Measurements from ENCODE around the gene DNPH1.

Gene DNPH1

DNA sequence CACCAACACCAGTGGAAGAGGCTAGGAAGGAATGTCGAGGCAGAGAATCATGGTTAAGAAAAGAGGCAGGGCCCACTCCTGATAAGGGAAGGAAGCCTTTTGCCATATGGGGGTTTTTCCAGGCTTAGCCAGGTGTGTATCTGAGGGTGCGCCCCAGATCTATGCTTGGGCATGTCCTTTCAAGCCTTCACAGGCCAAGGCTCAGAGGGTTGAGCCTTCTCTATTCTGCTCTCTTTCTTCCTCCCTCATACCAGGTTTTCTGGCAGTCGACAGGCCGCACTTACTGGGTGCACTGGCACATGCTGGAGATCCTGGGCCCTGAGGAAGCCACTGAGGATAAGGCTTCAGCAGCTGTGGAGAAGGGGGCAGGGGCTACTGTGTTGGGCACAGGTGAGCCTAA, 42.6 kb downstream of the DNPH1 start:
- DNase-seq: peak in 1 of 2 donors; percentile 7
- no peak overlapping the region for H3K27ac ChIP-seq
- intact Hi-C loops (cut with DNase I; ENCODE audit: low total_unique reads): no loop called here

DNA sequence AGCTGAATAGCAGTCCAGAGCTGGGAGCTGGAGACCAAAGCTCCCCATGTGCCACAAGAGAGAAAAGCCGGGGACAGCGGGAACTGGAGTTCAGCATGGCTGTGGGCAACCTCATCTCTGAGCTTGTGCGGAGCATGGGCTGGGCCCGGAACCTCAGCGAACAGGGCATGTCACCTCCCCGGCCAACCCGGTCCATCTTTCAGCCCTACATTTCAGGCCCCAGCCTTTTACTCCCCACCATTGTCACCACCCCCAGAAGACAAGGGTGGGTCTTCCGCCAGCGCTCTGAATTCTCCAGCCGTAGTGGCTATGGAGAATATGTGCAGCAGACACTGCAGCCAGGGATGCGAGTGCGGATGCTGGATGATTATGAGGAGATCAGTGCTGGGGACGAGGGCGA, 43.3 kb downstream of the DNPH1 start:
- no peak overlapping the region for H3K27ac ChIP-seq
- no peak overlapping the region for H3K4me3 ChIP-seq
- H3K4me1 ChIP-seq: peaks cover 0 to 23% (median 13%) of the 10 kb centered on the region in 4 donors
- no peaks in the 10 kb centered on the region for H3K9me3 ChIP-seq
- DNase-seq: peak in 1 of 2 donors; percentile 59
- H3K36me3 ChIP-seq: peaks cover 0 to 52% (median 37%) of the 10 kb centered on the region in 3 donors
- H3K27me3 ChIP-seq: no peaks in the 10 kb centered on the region
- intact Hi-C loops (cut with DNase I; ENCODE audit: low total_unique reads): no loop called here
- TF ChIP-seq, protein P1, sequence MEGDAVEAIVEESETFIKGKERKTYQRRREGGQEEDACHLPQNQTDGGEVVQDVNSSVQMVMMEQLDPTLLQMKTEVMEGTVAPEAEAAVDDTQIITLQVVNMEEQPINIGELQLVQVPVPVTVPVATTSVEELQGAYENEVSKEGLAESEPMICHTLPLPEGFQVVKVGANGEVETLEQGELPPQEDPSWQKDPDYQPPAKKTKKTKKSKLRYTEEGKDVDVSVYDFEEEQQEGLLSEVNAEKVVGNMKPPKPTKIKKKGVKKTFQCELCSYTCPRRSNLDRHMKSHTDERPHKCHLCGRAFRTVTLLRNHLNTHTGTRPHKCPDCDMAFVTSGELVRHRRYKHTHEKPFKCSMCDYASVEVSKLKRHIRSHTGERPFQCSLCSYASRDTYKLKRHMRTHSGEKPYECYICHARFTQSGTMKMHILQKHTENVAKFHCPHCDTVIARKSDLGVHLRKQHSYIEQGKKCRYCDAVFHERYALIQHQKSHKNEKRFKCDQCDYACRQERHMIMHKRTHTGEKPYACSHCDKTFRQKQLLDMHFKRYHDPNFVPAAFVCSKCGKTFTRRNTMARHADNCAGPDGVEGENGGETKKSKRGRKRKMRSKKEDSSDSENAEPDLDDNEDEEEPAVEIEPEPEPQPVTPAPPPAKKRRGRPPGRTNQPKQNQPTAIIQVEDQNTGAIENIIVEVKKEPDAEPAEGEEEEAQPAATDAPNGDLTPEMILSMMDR (IDR thresholded peaks at IDR 0.05): no peak

More for the DNA sequence above, 42.6 kb downstream of the DNPH1 start:
- TF ChIP-seq, protein P1 (IDR thresholded peaks at IDR 0.05): no peak
- Histone ChIP-seq H3K27me3 (no peaks in the 10 kb centered on the region), H3K36me3 (peaks cover 0 to 57% (median 37%) of the 10 kb centered on the region in 3 donors), H3K4me3 (no peak overlapping the region), H3K4me1 (peaks cover 0 to 16% (median 8%) of the 10 kb centered on the region in 4 donors), H3K9me3 (no peaks in the 10 kb centered on the region)

DNA sequence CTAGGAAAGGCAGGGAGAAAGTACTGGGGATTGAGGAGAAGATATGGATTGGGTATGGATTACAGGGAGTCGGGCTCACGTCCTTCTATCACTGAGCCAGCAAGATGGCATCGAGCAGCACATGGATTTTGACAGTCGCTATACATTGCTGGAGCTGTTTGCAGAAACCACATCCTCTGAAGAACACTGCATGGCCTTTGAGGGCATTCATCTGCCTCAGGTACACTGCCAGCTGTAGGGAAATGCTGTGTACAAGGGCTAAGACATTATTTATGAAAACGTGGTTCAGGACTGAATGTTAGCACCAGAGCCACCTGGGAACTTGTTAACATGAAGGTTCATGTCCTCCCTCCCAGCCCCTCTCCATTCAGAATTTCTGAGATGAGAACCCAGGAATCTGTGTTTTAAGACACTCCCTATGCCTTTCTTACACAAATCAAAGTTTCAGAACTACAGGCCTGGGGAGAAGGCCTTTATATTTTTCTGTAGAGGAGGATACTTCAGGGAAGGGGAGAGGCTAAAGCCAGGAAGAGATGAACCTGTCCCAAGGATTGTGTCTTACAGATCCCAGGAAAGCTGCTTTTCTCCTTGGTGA, 43.8 kb downstream of the DNPH1 start:
- H3K27ac ChIP-seq: no peak overlapping the region
- intact Hi-C loops (cut with DNase I; ENCODE audit: low total_unique reads): no loop called here
- H3K27me3 ChIP-seq: no peaks in the 10 kb centered on the region
- H3K4me1 ChIP-seq: peaks cover 0 to 23% (median 13%) of the 10 kb centered on the region in 4 donors
- TF ChIP-seq, protein P1 (IDR thresholded peaks at IDR 0.05): no peak
- no peak overlapping the region for H3K4me3 ChIP-seq
- H3K36me3 ChIP-seq: peaks cover 3 to 54% (median 37%) of the 10 kb centered on the region in 3 donors
- DNase-seq: no peak
- H3K9me3 ChIP-seq: no peaks in the 10 kb centered on the region

DNA sequence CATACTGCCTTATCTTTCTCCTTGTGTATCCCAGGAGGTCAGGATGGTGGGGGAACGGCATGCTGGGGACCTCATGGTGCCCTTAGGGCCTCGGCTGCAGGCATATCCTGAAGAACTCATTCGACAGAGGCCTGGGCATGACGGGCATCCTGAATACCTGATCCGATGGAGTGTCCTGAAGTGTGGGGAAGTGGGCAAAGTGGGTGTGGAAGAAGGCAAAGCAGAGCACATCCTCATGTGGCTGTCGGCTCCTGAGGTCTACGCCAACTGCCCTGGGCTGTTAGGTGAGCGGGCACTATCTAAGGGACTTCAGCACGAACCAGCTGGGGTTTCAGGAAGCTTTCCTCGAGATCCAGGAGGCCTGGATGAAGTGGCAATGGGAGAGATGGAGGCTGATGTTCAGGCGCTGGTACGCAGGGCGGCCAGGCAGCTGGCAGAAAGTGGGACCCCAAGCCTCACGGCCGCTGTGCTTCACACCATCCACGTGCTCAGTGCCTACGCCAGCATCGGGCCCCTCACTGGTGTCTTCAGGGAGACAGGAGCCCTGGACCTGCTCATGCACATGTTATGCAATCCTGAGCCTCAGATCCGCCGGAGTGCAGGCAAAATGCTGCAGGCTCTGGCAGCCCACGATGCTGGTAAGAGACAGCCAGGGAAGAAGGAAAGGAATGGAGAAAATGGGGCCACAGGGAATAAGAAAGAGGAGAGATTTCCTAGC, 44.9 kb downstream of the DNPH1 start:
- H3K27me3 ChIP-seq: no peaks in the 10 kb centered on the region
- intact Hi-C loops (cut with DNase I; ENCODE audit: low total_unique reads): no loop called here
- H3K4me1 ChIP-seq: peaks cover 0 to 23% (median 13%) of the 10 kb centered on the region in 4 donors
- TF ChIP-seq, protein P1 (IDR thresholded peaks at IDR 0.05): no peak
- no peak overlapping the region for H3K4me3 ChIP-seq
- DNase-seq: no peak
- H3K9me3 ChIP-seq: no peaks in the 10 kb centered on the region
- H3K27ac ChIP-seq: no peak overlapping the region
- H3K36me3 ChIP-seq: peaks cover 13 to 65% (median 39%) of the 10 kb centered on the region in 3 donors

DNA sequence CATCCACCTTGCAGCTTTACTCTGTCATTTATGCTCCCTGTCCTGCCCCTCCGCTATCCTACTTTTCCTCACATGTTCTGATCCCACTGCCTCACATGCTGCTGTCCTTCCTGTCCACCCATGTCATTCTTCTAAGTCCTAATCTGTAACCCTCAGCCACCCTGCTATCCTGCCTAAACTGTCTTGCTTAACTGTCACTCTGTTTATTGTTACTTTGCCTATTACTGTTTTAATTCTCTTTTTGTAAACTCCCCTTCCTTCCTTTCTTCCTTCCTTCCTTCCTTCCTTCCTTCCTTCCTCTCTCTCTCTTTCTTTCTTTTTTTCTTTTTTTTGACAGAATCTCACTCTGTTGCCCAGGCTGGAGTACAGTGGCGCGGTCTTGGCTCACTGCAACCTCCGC, 45.8 kb downstream of the DNPH1 start:
- Histone ChIP-seq H3K9me3 (no peaks in the 10 kb centered on the region), H3K4me1 (peaks cover 0 to 23% (median 13%) of the 10 kb centered on the region in 4 donors), H3K4me3 (no peak overlapping the region), H3K36me3 (peaks cover 23 to 66% (median 45%) of the 10 kb centered on the region in 3 donors), H3K27ac (no peak overlapping the region), H3K27me3 (no peaks in the 10 kb centered on the region)
- TF ChIP-seq, protein P1 (IDR thresholded peaks at IDR 0.05): no peak
- intact Hi-C loops (cut with DNase I; ENCODE audit: low total_unique reads): no loop called here
- no peak for DNase-seq

Measured in tibial artery (tissue), 4 donors.